Measurements from ENCODE around the gene RFC1. TPM values are rescaled to one million over a fixed set of nuclear protein-coding genes. Genes with fewer than 3 reads are reported as not detected.
"Not testable (repeated sequence)": the region's sequence is repeated elsewhere in the genome, so short reads cannot be mapped to it uniquely, and the experiment has no call there.

Gene RFC1
- total RNA-seq, 1 experiment from 2014 or later, result 56.8 TPM

- no peaks in the 10 kb centered on the region for H3K9me3 Mint-ChIP-seq
- no peak overlapping the region for H3K4me2 ChIP-seq (ENCODE audit: insufficient read depth, insufficient read length, low read length)
- H2BK5ac ChIP-seq (ENCODE audit: insufficient read length, low read length), result no peak overlapping the region
- no peaks in the 10 kb centered on the region for H3K23me2 ChIP-seq (ENCODE audit: insufficient read length, low read depth, low read length, poor library complexity, severe bottlenecking)
- no peak overlapping the region for H3K56ac ChIP-seq (ENCODE audit: insufficient read length, low read depth, low read length)
- no peak overlapping the region for H2BK120ac ChIP-seq (ENCODE audit: low read depth, low read length, poor library complexity, severe bottlenecking)
- H3K27ac Mint-ChIP-seq, result no peak overlapping the region
- DNase-seq, result no peak
- no peaks in the 10 kb centered on the region for H3K27me3 Mint-ChIP-seq (ENCODE audit: low read depth)
- no peak overlapping the region for H3K27ac ChIP-seq (ENCODE audit: insufficient read length, low read depth, low read length)
- H3K18ac ChIP-seq (ENCODE audit: insufficient read length, low read depth, low read length), result no peak overlapping the region
- H3T11ph ChIP-seq (ENCODE audit: low read length), result no peak overlapping the region
- H2BK12ac ChIP-seq (ENCODE audit: insufficient read length, low read depth, low read length), result no peak overlapping the region
- no peaks in the 10 kb centered on the region for H3K4me1 ChIP-seq (ENCODE audit: insufficient read depth, low read length)
- H2BK15ac ChIP-seq (ENCODE audit: low read depth, low read length), result no peak overlapping the region
- H3K9ac ChIP-seq (ENCODE audit: extremely low read depth, insufficient read length, low read length), result no peak overlapping the region
- no peak overlapping the region for H4K91ac ChIP-seq (ENCODE audit: insufficient read length, low read depth, low read length)
- no peak for TF ChIP-seq CTCF (conservative IDR thresholded peaks at IDR 0.05)
- no peaks in the 10 kb centered on the region for H3K79me2 ChIP-seq (ENCODE audit: insufficient read depth, low read length)
- H3K9me3 ChIP-seq (ENCODE audit: control insufficient read depth, low read depth, low read length), result no peaks in the 10 kb centered on the region
- no peak overlapping the region for H3K14ac ChIP-seq (ENCODE audit: insufficient read depth, low read length)
- H2BK20ac ChIP-seq (ENCODE audit: low read depth, low read length, poor library complexity, severe bottlenecking), result no peak overlapping the region
- H3K79me1 ChIP-seq (ENCODE audit: insufficient read depth, low read depth, low read length, poor library complexity, severe bottlenecking), result no peaks in the 10 kb centered on the region
- no peak overlapping the region for H2AFZ ChIP-seq (ENCODE audit: low read length)
- no peaks in the 10 kb centered on the region for H4K20me1 ChIP-seq (ENCODE audit: control insufficient read depth, insufficient read depth, insufficient read length)
- no peak overlapping the region for H3K23ac ChIP-seq (ENCODE audit: insufficient read length, low read depth, low read length)
- H3K36me3 Mint-ChIP-seq (ENCODE audit: insufficient read depth in 1 of 3, low read depth in 3 of 3), result peaks cover 39 to 75% (median 71%) of the 10 kb centered on the region in 3 experiments
- no peak overlapping the region for H2AK5ac ChIP-seq (ENCODE audit: insufficient read length, low read length)
- H3K27me3 ChIP-seq (ENCODE audit: insufficient read depth, low read length), result no peaks in the 10 kb centered on the region
- no peak overlapping the region for H3K4me3 Mint-ChIP-seq
- H3K4ac ChIP-seq (ENCODE audit: low read depth, low read length), result no peak overlapping the region
- no peaks in the 10 kb centered on the region for H3K4me1 Mint-ChIP-seq
- WGBS (ENCODE audit: extremely low coverage, insufficient read length, low lambda C conversion rate), result no CpG with 5 or more reads among the region's 8 CpGs
- H4K8ac ChIP-seq (replicated peaks; ENCODE audit: insufficient read length, low read depth, low read length), result no peak overlapping the region
- no peak overlapping the region for H4K5ac ChIP-seq (ENCODE audit: insufficient read length, low read depth, low read length)
These were observed 70.4 kb downstream of the RFC1 start for GRCh38 chr4:39295784-39296183.

GRCh38 chr4:39292433-39292832 lies 73.7 kb downstream of the RFC1 start:
- not testable (repeated sequence) for H3K9me3 ChIP-seq (ENCODE audit: control insufficient read depth, low read depth, low read length); H3K23me2 ChIP-seq (ENCODE audit: insufficient read length, low read depth, low read length, poor library complexity, severe bottlenecking); H2BK12ac ChIP-seq (ENCODE audit: insufficient read length, low read depth, low read length); H3K4me2 ChIP-seq (ENCODE audit: insufficient read depth, insufficient read length, low read length); H3K56ac ChIP-seq (ENCODE audit: insufficient read length, low read depth, low read length); H3K79me2 ChIP-seq (ENCODE audit: insufficient read depth, low read length); H3K9ac ChIP-seq (ENCODE audit: extremely low read depth, insufficient read length, low read length); H3K4me1 ChIP-seq (ENCODE audit: insufficient read depth, low read length); H3K27ac ChIP-seq (ENCODE audit: insufficient read length, low read depth, low read length); H2BK120ac ChIP-seq (ENCODE audit: low read depth, low read length, poor library complexity, severe bottlenecking); H3K27me3 ChIP-seq (ENCODE audit: insufficient read depth, low read length); H3K4me1 Mint-ChIP-seq; H2BK5ac ChIP-seq (ENCODE audit: insufficient read length, low read length); H4K20me1 ChIP-seq (ENCODE audit: control insufficient read depth, insufficient read depth, insufficient read length); H3K9me3 Mint-ChIP-seq; H3K14ac ChIP-seq (ENCODE audit: insufficient read depth, low read length); H4K5ac ChIP-seq (ENCODE audit: insufficient read length, low read depth, low read length); H3K79me1 ChIP-seq (ENCODE audit: insufficient read depth, low read depth, low read length, poor library complexity, severe bottlenecking); H3K23ac ChIP-seq (ENCODE audit: insufficient read length, low read depth, low read length); H4K8ac ChIP-seq (replicated peaks; ENCODE audit: insufficient read length, low read depth, low read length); H3K4ac ChIP-seq (ENCODE audit: low read depth, low read length); DNase-seq; H2BK20ac ChIP-seq (ENCODE audit: low read depth, low read length, poor library complexity, severe bottlenecking); H2AK5ac ChIP-seq (ENCODE audit: insufficient read length, low read length); H3T11ph ChIP-seq (ENCODE audit: low read length); H2BK15ac ChIP-seq (ENCODE audit: low read depth, low read length); H4K91ac ChIP-seq (ENCODE audit: insufficient read length, low read depth, low read length); H3K18ac ChIP-seq (ENCODE audit: insufficient read length, low read depth, low read length); H2AFZ ChIP-seq (ENCODE audit: low read length); H3K27me3 Mint-ChIP-seq (ENCODE audit: low read depth); H3K4me3 Mint-ChIP-seq; H3K27ac Mint-ChIP-seq
- H3K36me3 Mint-ChIP-seq (ENCODE audit: insufficient read depth in 1 of 3, low read depth in 3 of 3), result peaks cover 24 to 70% (median 70%) of the 10 kb centered on the region in 3 experiments
- WGBS (ENCODE audit: extremely low coverage, insufficient read length, low lambda C conversion rate), result no CpG with 5 or more reads among the region's 5 CpGs
